ENCODE measurements around the gene AEBP2. TPM values are rescaled to one million over a fixed set of nuclear protein-coding genes. Genes with fewer than 3 reads are reported as not detected.
"Not testable (repeated sequence)": the region's sequence is repeated elsewhere in the genome, so short reads cannot be mapped to it uniquely, and the experiment has no call there.

AEBP2 gene
- total and polyA plus RNA-seq, 4 donors, result 8.6 to 78.2 (median 21.6) TPM

DNA sequence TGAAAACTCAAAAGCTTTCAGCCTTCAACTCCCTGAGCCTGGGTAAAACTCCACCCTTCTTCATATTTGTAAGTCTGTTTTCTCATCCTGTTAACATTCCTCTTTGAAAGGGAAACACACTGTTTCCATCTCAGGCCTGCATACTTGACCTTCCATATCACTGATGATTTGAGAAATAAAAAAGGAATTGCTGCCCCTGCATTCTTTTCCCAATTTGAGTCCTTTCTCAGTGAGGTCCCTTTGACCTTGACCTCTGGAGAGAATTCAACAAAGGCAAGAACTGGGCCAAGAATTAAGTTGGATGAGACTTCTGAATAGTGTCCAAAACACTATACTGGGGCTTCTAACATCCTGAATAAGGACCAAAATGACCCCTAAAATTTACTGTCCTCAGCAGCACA is 108.0 kb downstream of the AEBP2 start:
- Histone ChIP-seq H3K27ac (ENCODE audit: low read depth in 1 of 2, low read length in 1 of 2) (peak overlapping the region in 1 of 2 donors; percentile 27), H3K9me3 (ENCODE audit: control insufficient read depth in 4 of 4, insufficient read depth in 3 of 4, low read length in 3 of 4) (no peaks in the 10 kb centered on the region), H3K9ac (ENCODE audit: insufficient read depth in 1 of 2, low read length in 2 of 2) (peak overlapping the region in 1 of 2 donors; percentile 54), H3K4me3 (no peak overlapping the region), H3K27me3 (ENCODE audit: control insufficient read depth in 3 of 3, insufficient read depth in 3 of 3, low read length in 2 of 3) (no peaks in the 10 kb centered on the region), H3K36me3 (ENCODE audit: control insufficient read depth in 4 of 4, insufficient read depth in 4 of 4, low read length in 4 of 4) (peaks cover 0 to 1% (median 0%) of the 10 kb centered on the region in 4 donors), H3K4me1 (ENCODE audit: control insufficient read depth in 5 of 5, insufficient read depth in 5 of 5, low read length in 5 of 5) (peaks cover 1 to 37% (median 16%) of the 10 kb centered on the region in 5 donors)
- peak; percentile 63 for ATAC-seq (ENCODE audit: insufficient read depth, low FRiP score)
- peak; percentile 54 to 91 (median 85) for DNase-seq
- TF ChIP-seq CTCF (IDR thresholded peaks at IDR 0.05; ENCODE audit: control extremely low read depth, extremely low read depth), result no peak

DNA sequence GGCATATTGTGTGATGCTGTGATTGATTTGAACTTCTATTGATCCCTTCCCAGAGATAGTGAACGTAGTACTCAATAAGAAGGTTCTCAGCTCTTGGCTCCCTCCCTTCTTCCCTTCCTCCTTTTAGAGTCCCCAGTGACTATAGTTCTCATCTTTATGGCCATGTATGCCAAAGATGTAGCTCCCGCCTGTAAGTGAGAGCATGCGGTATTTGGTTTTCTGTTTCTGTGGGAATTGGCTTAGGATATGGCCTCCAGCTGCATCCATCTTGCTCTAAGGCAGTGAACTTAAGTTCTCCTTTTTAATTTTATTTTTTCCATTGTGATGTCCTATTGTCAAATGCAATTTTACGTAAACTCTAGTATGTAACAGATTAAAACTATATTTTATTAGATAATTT is 109.5 kb downstream of the AEBP2 start:
- Histone ChIP-seq H3K27ac (ENCODE audit: low read depth in 1 of 2, low read length in 1 of 2) (no peak overlapping the region), H3K4me1 (ENCODE audit: control insufficient read depth in 5 of 5, insufficient read depth in 5 of 5, low read length in 5 of 5) (peaks cover 1 to 46% (median 25%) of the 10 kb centered on the region in 5 donors), H3K27me3 (ENCODE audit: control insufficient read depth in 3 of 3, insufficient read depth in 3 of 3, low read length in 2 of 3) (no peaks in the 10 kb centered on the region), H3K9me3 (ENCODE audit: control insufficient read depth in 4 of 4, insufficient read depth in 3 of 4, low read length in 3 of 4) (no peaks in the 10 kb centered on the region), H3K4me3 (no peak overlapping the region), H3K9ac (ENCODE audit: insufficient read depth in 1 of 2, low read length in 2 of 2) (no peak overlapping the region), H3K36me3 (ENCODE audit: control insufficient read depth in 4 of 4, insufficient read depth in 4 of 4, low read length in 4 of 4) (peaks cover 0 to 1% (median 0%) of the 10 kb centered on the region in 4 donors)
- TF ChIP-seq CTCF (IDR thresholded peaks at IDR 0.05; ENCODE audit: control extremely low read depth, extremely low read depth), result no peak
- 93 to 95% methylated on average over 4 of the region's 4 CpGs for WGBS, 2 donors
- DNase-seq (peak in 1 of 3 donors; percentile 41), ATAC-seq (ENCODE audit: insufficient read depth, low FRiP score) (no peak)

- TF ChIP-seq CTCF (IDR thresholded peaks at IDR 0.05; ENCODE audit: control extremely low read depth, extremely low read depth), result no peak
- H3K27ac ChIP-seq (ENCODE audit: low read depth in 1 of 2, low read length in 1 of 2), result no peak overlapping the region
- H3K4me1 ChIP-seq (ENCODE audit: control insufficient read depth in 5 of 5, insufficient read depth in 5 of 5, low read length in 5 of 5), result peaks cover 3 to 39% (median 25%) of the 10 kb centered on the region in 5 donors
- DNase-seq (peak in 1 of 3 donors; percentile 46), ATAC-seq (ENCODE audit: insufficient read depth, low FRiP score) (no peak)
- 62 to 77% methylated on average over 4 of the region's 4 CpGs for whole genome bisulfite sequencing, 2 donors
- no peaks in the 10 kb centered on the region for H3K9me3 ChIP-seq (ENCODE audit: control insufficient read depth in 4 of 4, insufficient read depth in 3 of 4, low read length in 3 of 4)
- H3K9ac ChIP-seq (ENCODE audit: insufficient read depth in 1 of 2, low read length in 2 of 2), result no peak overlapping the region
- H3K27me3 ChIP-seq (ENCODE audit: control insufficient read depth in 3 of 3, insufficient read depth in 3 of 3, low read length in 2 of 3), result no peaks in the 10 kb centered on the region
- no peaks in the 10 kb centered on the region for H3K36me3 ChIP-seq (ENCODE audit: control insufficient read depth in 4 of 4, insufficient read depth in 4 of 4, low read length in 4 of 4)
- H3K4me3 ChIP-seq, result no peak overlapping the region
Observed at GRCh38 chr12:19550626-19551025, 111.3 kb downstream of the AEBP2 start.

DNA sequence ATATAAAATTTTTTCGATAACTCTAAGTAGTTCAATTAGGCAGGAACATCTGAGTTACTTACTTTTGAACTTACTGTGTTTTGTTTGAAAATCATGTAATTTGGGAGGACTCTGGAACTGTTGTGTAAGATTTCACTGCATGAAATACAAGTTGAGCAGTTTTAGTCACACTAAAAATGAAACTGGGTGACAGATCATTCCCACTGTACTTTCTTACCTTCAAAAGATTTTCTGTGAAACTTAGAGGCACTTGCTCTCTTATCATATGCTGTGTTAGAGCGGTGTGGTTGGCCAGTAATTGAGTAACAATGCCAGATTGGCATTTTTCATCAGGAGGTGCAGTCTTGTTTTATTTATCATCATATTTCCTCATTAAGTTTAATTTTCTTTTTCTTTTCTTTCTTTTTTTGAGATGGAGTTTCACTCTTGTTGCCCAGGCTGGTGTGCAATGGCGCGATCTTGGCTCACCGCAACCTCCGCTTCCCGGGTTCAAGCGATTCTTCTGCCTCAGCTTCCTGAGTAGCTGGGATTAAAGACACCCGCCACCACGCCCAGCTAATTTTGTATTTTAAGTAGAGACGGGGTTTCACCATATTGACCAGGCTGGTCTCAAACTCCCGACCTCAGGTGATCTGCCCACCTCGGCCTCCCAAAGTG is 113.3 kb downstream of the AEBP2 start:
- not testable (repeated sequence) for H3K27ac ChIP-seq (ENCODE audit: low read depth in 1 of 2, low read length in 1 of 2); H3K36me3 ChIP-seq (ENCODE audit: control insufficient read depth in 4 of 4, insufficient read depth in 4 of 4, low read length in 4 of 4); DNase-seq; ATAC-seq (ENCODE audit: insufficient read depth, low FRiP score); H3K9me3 ChIP-seq (ENCODE audit: control insufficient read depth in 4 of 4, insufficient read depth in 3 of 4, low read length in 3 of 4); H3K27me3 ChIP-seq (ENCODE audit: control insufficient read depth in 3 of 3, insufficient read depth in 3 of 3, low read length in 2 of 3); H3K4me3 ChIP-seq; H3K9ac ChIP-seq (ENCODE audit: insufficient read depth in 1 of 2, low read length in 2 of 2)
- H3K4me1 ChIP-seq (ENCODE audit: control insufficient read depth in 5 of 5, insufficient read depth in 5 of 5, low read length in 5 of 5), result peaks cover 2 to 19% (median 9%) of the 10 kb centered on the region in 5 donors
- 84 to 90% methylated on average over 13 of the region's 13 CpGs for WGBS, 2 donors
